Measurements from ENCODE around the gene CCDC86.

CCDC86 gene

GRCh38 chr11:60803273-60803936 is 38.5 kb upstream of the CCDC86 start:
- no peak for DNase-seq (ENCODE audit: low read depth)
- H3K4me3 ChIP-seq (ENCODE audit: low read depth, low read length) = no peak overlapping the region
- TF ChIP-seq CTCF (conservative IDR thresholded peaks at IDR 0.05; ENCODE audit: low read depth, low read length) = no peak

- DNase-seq (ENCODE audit: low read depth) = no peak
- no peak overlapping the region for H3K4me3 ChIP-seq (ENCODE audit: low read depth, low read length)
- no peak for TF ChIP-seq CTCF (conservative IDR thresholded peaks at IDR 0.05; ENCODE audit: low read depth, low read length)
Observed at GRCh38 chr11:60809249-60809648, 32.7 kb upstream of the CCDC86 start.

- no peak overlapping the region for H3K4me3 ChIP-seq (ENCODE audit: low read depth, low read length)
- DNase-seq (ENCODE audit: low read depth) = no peak
- no peak for TF ChIP-seq CTCF (conservative IDR thresholded peaks at IDR 0.05; ENCODE audit: low read depth, low read length)
Observed at GRCh38 chr11:60809691-60810090, 32.2 kb upstream of the CCDC86 start.

GRCh38 chr11:60810151-60810550 is 31.8 kb upstream of the CCDC86 start:
- TF ChIP-seq CTCF (conservative IDR thresholded peaks at IDR 0.05; ENCODE audit: low read depth, low read length) = no peak
- DNase-seq (ENCODE audit: low read depth) = no peak
- H3K4me3 ChIP-seq (ENCODE audit: low read depth, low read length) = no peak overlapping the region

- no peak for DNase-seq (ENCODE audit: low read depth)
- TF ChIP-seq CTCF (conservative IDR thresholded peaks at IDR 0.05; ENCODE audit: low read depth, low read length) = no peak
- no peak overlapping the region for H3K4me3 ChIP-seq (ENCODE audit: low read depth, low read length)
Observed at GRCh38 chr11:60810569-60810968, 31.3 kb upstream of the CCDC86 start.

- no peak for TF ChIP-seq CTCF (conservative IDR thresholded peaks at IDR 0.05; ENCODE audit: low read depth, low read length)
- H3K4me3 ChIP-seq (ENCODE audit: low read depth, low read length) = no peak overlapping the region
- no peak for DNase-seq (ENCODE audit: low read depth)
Observed at GRCh38 chr11:60813324-60813723, 28.6 kb upstream of the CCDC86 start.

GRCh38 chr11:60814112-60814511 is 27.8 kb upstream of the CCDC86 start:
- no peak for TF ChIP-seq CTCF (conservative IDR thresholded peaks at IDR 0.05; ENCODE audit: low read depth, low read length)
- no peak for DNase-seq (ENCODE audit: low read depth)
- no peak overlapping the region for H3K4me3 ChIP-seq (ENCODE audit: low read depth, low read length)

Data from choroid plexus epithelial cell (primary cell).